IMR-90 (cell line): ENCODE measurements around the gene BTAF1. TPM values are rescaled to one million over a fixed set of nuclear protein-coding genes. Genes with fewer than 3 reads are reported as not detected.

ENCODE experiments used
- ATAC-seq: fragments of 200-7000 bp; cut with Tn5 transposase; 2 replicates; pipeline ENCODE4 v1.9.1; 2020; ENCODE audit warnings: low read depth, mild to moderate bottlenecking, moderate library complexity
- BruUV-seq: library from RNA; stranded (reverse); fragments of 400-500 nt; replicated peaks from 2 replicates; lab custom pipeline; 2021; lab: Mats Ljungman, UMichigan
- CTCF ChIA-PET: fragments of 300-600 bp; formaldehyde crosslinking; extraction: SDS; loops from one replicate; lab custom pipeline; 2021; ENCODE audit warnings: antibody characterized with exemption; lab: Yijun Ruan, JAX
- POLR2A ChIA-PET: fragments of 300-600 bp; sonication (Branson Sonifier 250); formaldehyde crosslinking; loops from one replicate; lab custom pipeline; 2022; ENCODE audit warnings: antibody characterized with exemption; ENCODE audit not compliant: unreplicated experiment; lab: Charles Lee
- DNase-seq: peaks from one replicate; pipeline ENCODE4 v3.0.0; 2013
- H2AFZ ChIP-seq: replicated peaks from 2 replicates; pipeline ENCODE3; 2013; ENCODE audit warnings: low read length, mild to moderate bottlenecking; ENCODE audit not compliant: poor library complexity
- H2AK5ac ChIP-seq: 2 replicates; pipeline ENCODE4 v1.6.1; 2013; ENCODE audit warnings: low read depth, low read length, inconsistent platforms
- H2AK9ac ChIP-seq: replicated peaks from 2 replicates; pipeline ENCODE3; 2013; ENCODE audit warnings: mild to moderate bottlenecking, low read depth, low read length, moderate library complexity; ENCODE audit not compliant: poor library complexity
- H2BK120ac ChIP-seq: 2 replicates; pipeline ENCODE4 v1.6.1; 2013; ENCODE audit warnings: low read depth, low read length, inconsistent platforms
- H2BK15ac ChIP-seq: 3 replicates; pipeline ENCODE4 v1.6.1; 2013; ENCODE audit warnings: low read depth, low read length, inconsistent platforms
- H2BK20ac ChIP-seq: 2 replicates; pipeline ENCODE4 v1.6.1; 2013; ENCODE audit warnings: low read depth, mild to moderate bottlenecking, inconsistent platforms, low read length, moderate library complexity
- H2BK5ac ChIP-seq: 2 replicates; pipeline ENCODE4 v1.6.1; 2013; ENCODE audit warnings: mild to moderate bottlenecking, low read depth, low read length, inconsistent platforms; ENCODE audit not compliant: poor library complexity, severe bottlenecking
- H3K14ac ChIP-seq: replicated peaks from 2 replicates; pipeline ENCODE4 v1.6.1; 2013; ENCODE audit warnings: low read depth, low read length, inconsistent platforms
- H3K18ac ChIP-seq: 2 replicates; pipeline ENCODE4 v1.6.1; 2013; ENCODE audit warnings: low read depth, low read length, control low read depth
- H3K23ac ChIP-seq: 2 replicates; pipeline ENCODE4 v1.6.1; 2013; ENCODE audit warnings: low read depth, low read length, inconsistent platforms
- H3K27ac ChIP-seq: 2 replicates; pipeline ENCODE4 v1.5.1; 2013; ENCODE audit warnings: mild to moderate bottlenecking, control low read depth, low read length; ENCODE audit not compliant: insufficient read depth
- H3K27me3 ChIP-seq: 2 replicates; pipeline ENCODE4 v1.6.1; 2013; ENCODE audit warnings: low read length; ENCODE audit not compliant: control insufficient read depth, insufficient read depth
- H3K36me3 ChIP-seq: 2 replicates; pipeline ENCODE4 v1.6.1; 2013; ENCODE audit warnings: low read length, mixed read lengths; ENCODE audit not compliant: control insufficient read depth, insufficient read depth
- H3K4ac ChIP-seq: 2 replicates; pipeline ENCODE4 v1.6.1; 2013; ENCODE audit warnings: low read depth, low read length, inconsistent platforms
- H3K4me1 ChIP-seq: 2 replicates; pipeline ENCODE4 v1.6.1; 2013; ENCODE audit warnings: low read length, mixed read lengths; ENCODE audit not compliant: control insufficient read depth, insufficient read depth
- H3K4me2 ChIP-seq: 2 replicates; pipeline ENCODE4 v1.6.1; 2013; ENCODE audit warnings: low read depth, mild to moderate bottlenecking, control low read depth, low read length, moderate library complexity
- H3K4me3 ChIP-seq: 2 replicates; pipeline ENCODE4 v1.5.1; 2013; ENCODE audit warnings: low read depth, mild to moderate bottlenecking, control low read depth, low read length, moderate library complexity; ENCODE audit not compliant: insufficient read depth
- H3K56ac ChIP-seq: 2 replicates; pipeline ENCODE4 v1.6.1; 2013; ENCODE audit warnings: low read length, inconsistent platforms; ENCODE audit not compliant: insufficient read depth; ENCODE audit errors: extremely low read depth
- H3K79me1 ChIP-seq, 2 experiments: 2 replicates each; pipeline ENCODE4 v1.6.1; 2013; ENCODE audit warnings: low read length in 2 of 2, inconsistent platforms in 1 of 2, low read depth in 1 of 2
- H3K9ac ChIP-seq: 2 replicates; pipeline ENCODE4 v1.6.1; 2013; ENCODE audit warnings: low read depth, low read length, control low read depth
- H3K9me1 ChIP-seq: 2 replicates; pipeline ENCODE4 v1.6.1; 2013; ENCODE audit warnings: low read length, inconsistent platforms; ENCODE audit not compliant: insufficient read depth
- H3K9me3 ChIP-seq: 2 replicates; pipeline ENCODE4 v1.6.1; 2013; ENCODE audit warnings: low read length; ENCODE audit not compliant: control insufficient read depth, insufficient read depth
- H4K20me1 ChIP-seq: 2 replicates; pipeline ENCODE4 v1.6.1; 2013; ENCODE audit warnings: low read length, inconsistent platforms; ENCODE audit not compliant: insufficient read depth
- H4K5ac ChIP-seq: 2 replicates; pipeline ENCODE4 v1.6.1; 2013; ENCODE audit warnings: mild to moderate bottlenecking, low read depth, low read length, control low read depth
- H4K8ac ChIP-seq, 2 experiments: 2 replicates each; pipeline ENCODE4 v1.6.1; 2013; ENCODE audit warnings: low read depth in 2 of 2, low read length in 2 of 2, control low read depth in 1 of 2, inconsistent platforms in 1 of 2
- H4K91ac ChIP-seq: 2 replicates; pipeline ENCODE4 v1.6.1; 2013; ENCODE audit warnings: low read depth, low read length, inconsistent platforms; ENCODE audit not compliant: insufficient read depth
- CEBPB ChIP-seq: IDR thresholded peaks from 2 replicates; pipeline ENCODE4 v1.6.1; 2012; ENCODE audit warnings: low read depth, low read length, improper control_type of control experiment
- FOS ChIP-seq: fragments of 150-350 bp; IDR thresholded peaks from 2 replicates; pipeline ENCODE4 v1.6.1; 2016; ENCODE audit warnings: low read depth, low read length
- MAFK ChIP-seq: IDR thresholded peaks from 2 replicates; pipeline ENCODE4 v1.6.1; 2012; ENCODE audit warnings: low read depth, low read length, improper control_type of control experiment
- MAZ ChIP-seq: IDR thresholded peaks from 2 replicates; pipeline ENCODE4 v1.6.1; 2012; ENCODE audit warnings: low read depth, mild to moderate bottlenecking, low read length, improper control_type of control experiment, moderate library complexity, borderline replicate concordance
- MXI1 ChIP-seq: IDR thresholded peaks from 2 replicates; pipeline ENCODE4 v1.6.1; 2012; ENCODE audit warnings: low read depth, mild to moderate bottlenecking, low read length, moderate library complexity, borderline replicate concordance
- POLR2A ChIP-seq: IDR thresholded peaks from 2 replicates; pipeline ENCODE4 v1.6.1; 2012; ENCODE audit warnings: mild to moderate bottlenecking, low read depth, low read length
- RAD21 ChIP-seq: IDR thresholded peaks from 2 replicates; pipeline ENCODE4 v1.6.1; 2012; ENCODE audit warnings: low read length, improper control_type of control experiment
- RCOR1 ChIP-seq: IDR thresholded peaks from 2 replicates; pipeline ENCODE4 v1.6.1; 2012; ENCODE audit warnings: mild to moderate bottlenecking, low read length, improper control_type of control experiment; ENCODE audit not compliant: insufficient replicate concordance
- dilution Hi-C: fragments of 300-500 bp; cut with HindIII; formaldehyde crosslinking; loops from one replicate; pipeline ENCODE4 v1.14.3; 2018; ENCODE audit warnings: low sequenced_read_pairs; ENCODE audit not compliant: unreplicated experiment
- in situ Hi-C: fragments of 300-500 bp; cut with MboI; formaldehyde crosslinking; loops from 3 replicates; pipeline ENCODE4 v1.14.3; 2019; ENCODE audit warnings: low sequenced_read_pairs, inconsistent platforms, mixed read lengths
- intact Hi-C: fragments of 100-400 bp; cut with micrococcal nuclease; formaldehyde crosslinking; loops from 2 replicates; pipeline ENCODE4 v1.10.0; 2022
- polyA plus RNA-seq, 3 experiments: library from polyadenylated mRNA; depleted of rRNA; stranded (reverse); fragments of >200 nt; gene quantifications; 2 replicates each; pipeline ENCODE4 v1.2.3, GENCODE V29; 2012; ENCODE audit warnings: low replicate concordance in 1 of 3
- total RNA-seq: library from RNA; depleted of rRNA; stranded (reverse); fragments of >200 nt; gene quantifications from 2 replicates; pipeline ENCODE4 v1.2.3, GENCODE V29; 2012

BTAF1 gene
- total and polyA plus RNA-seq, 2 of the 4 experiments (the other 2 are of a cell fraction): 15.0 to 42.3 TPM

DNA sequence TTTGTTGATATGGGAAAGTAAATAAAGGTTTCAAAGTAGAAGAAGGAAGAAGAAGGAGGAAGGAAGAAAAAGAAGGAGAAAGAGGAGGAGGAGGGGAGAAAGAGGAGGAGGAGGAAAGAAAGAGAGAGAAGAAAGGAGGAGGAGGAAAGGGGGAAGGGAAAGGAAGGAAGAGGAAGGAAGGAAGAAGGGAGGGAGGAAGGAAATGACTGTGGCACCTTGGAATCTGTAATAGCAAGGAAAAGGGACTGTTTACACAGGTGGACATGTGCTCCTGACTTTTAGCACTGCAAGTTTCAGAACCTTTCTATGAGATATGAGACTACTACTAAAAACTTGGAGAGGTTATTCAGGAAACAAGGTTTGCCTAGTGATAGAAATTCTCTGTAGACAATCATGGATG lies 153.2 kb downstream of the BTAF1 start:
- no peak overlapping the region for H2AK9ac ChIP-seq
- no peak overlapping the region for H4K91ac ChIP-seq
- no peak overlapping the region for H3K18ac ChIP-seq
- H2BK20ac ChIP-seq: no peak overlapping the region
- no TSS peak for BruUV-seq
- H3K27me3 ChIP-seq: no peaks in the 10 kb centered on the region
- ATAC-seq: no peak
- H3K27ac ChIP-seq: no peak overlapping the region
- in situ Hi-C loops (no loop called here), intact Hi-C loops (no loop called here), dilution Hi-C loops (no loop called here)
- no peak overlapping the region for H2AK5ac ChIP-seq
- no peak overlapping the region for H4K8ac ChIP-seq
- H3K14ac ChIP-seq: no peak overlapping the region; the same call in 1 of the 2 replicates
- CTCF ChIA-PET: no interaction called here
- H3K4me1 ChIP-seq: peaks cover 2% of the 10 kb centered on the region; the same call in 1 of the 2 replicates
- 0 out of 2 replicates have a peak, but pooled peaks cover 2% of the 10 kb centered on the region for H3K9me1 ChIP-seq
- POLR2A ChIA-PET: no interaction called here
- H3K9ac ChIP-seq: no peak overlapping the region
- no peak overlapping the region for H3K4ac ChIP-seq
- H4K20me1 ChIP-seq: no peaks in the 10 kb centered on the region
- no peak overlapping the region for H2AFZ ChIP-seq
- no peaks in the 10 kb centered on the region for H3K36me3 ChIP-seq
- no peak overlapping the region for H3K4me3 ChIP-seq
- no peak overlapping the region for H2BK5ac ChIP-seq
- H2BK120ac ChIP-seq: no peak overlapping the region
- H3K79me1 ChIP-seq: no peaks in the 10 kb centered on the region
- DNase-seq: no peak
- H4K5ac ChIP-seq: no peak overlapping the region
- TF ChIP-seq FOS (no peak), MAFK (no peak), CEBPB (no peak), RAD21 (no peak), MAZ (no peak), RCOR1 (no peak), MXI1 (no peak), POLR2A (no peak)
- no peak overlapping the region for H3K56ac ChIP-seq
- no peak overlapping the region for H2BK15ac ChIP-seq
- no peaks in the 10 kb centered on the region for H3K9me3 ChIP-seq
- no peak overlapping the region for H3K23ac ChIP-seq
- H3K4me2 ChIP-seq: no peak overlapping the region
